Loucy (cell line): ENCODE results near the gene PLOD3.

Source experiments
- EZH2phosphoT487 ChIP-seq: fragments of 200-600 bp; IDR thresholded peaks from 2 replicates; pipeline ENCODE4 v1.6.1; 2018; ENCODE audit warnings: antibody characterized with exemption, mild to moderate bottlenecking, moderate library complexity, borderline replicate concordance
- TF ChIP-seq, protein P1 (sequence below): fragments of 200-600 bp; sonication (generic); conservative IDR thresholded peaks from 2 replicates; pipeline ENCODE4 v1.5.1; 2014; ENCODE audit warnings: mild to moderate bottlenecking, antibody characterized with exemption, low read length

DNA sequence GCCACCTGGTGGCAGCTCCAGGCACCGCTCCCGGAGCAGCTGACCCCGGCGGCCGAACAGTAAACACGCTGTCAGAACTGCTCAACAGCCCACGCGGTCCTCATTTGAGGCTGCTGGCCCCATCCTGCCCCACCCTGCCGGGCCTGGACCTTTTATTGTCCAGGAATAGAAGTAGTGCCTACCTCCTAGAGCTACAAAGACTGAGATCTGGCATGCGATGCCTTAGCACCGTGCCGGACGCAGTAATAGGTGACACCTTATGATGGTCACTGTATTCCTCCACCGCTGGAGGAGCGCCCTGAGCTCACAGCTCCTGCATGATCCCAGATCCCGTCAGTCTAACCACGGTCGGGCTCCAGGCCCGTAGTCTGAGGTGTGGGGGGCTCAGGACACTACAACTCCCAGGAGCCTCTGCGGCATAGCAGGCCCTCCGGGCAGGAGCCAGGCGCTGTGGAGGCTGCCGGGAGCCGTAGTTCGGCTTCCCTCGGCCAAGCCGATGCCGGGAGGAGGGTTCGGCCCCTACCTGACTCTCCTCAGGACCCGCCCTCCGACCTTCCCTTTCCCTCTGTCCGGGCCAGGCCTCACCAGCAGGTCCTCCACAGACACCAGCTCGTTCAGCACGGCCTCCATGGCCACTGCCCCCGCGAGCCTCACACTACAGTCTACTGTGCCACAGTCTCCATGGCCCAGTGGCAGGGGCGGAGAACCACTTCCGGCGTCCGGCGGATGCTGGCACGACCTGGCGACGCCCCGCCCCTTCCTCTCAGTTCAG lies 27.2 kb upstream of the PLOD3 start, which contains the start of gene FIS1:
- TF ChIP-seq EZH2phosphoT487: no peak
- TF ChIP-seq, protein P1, sequence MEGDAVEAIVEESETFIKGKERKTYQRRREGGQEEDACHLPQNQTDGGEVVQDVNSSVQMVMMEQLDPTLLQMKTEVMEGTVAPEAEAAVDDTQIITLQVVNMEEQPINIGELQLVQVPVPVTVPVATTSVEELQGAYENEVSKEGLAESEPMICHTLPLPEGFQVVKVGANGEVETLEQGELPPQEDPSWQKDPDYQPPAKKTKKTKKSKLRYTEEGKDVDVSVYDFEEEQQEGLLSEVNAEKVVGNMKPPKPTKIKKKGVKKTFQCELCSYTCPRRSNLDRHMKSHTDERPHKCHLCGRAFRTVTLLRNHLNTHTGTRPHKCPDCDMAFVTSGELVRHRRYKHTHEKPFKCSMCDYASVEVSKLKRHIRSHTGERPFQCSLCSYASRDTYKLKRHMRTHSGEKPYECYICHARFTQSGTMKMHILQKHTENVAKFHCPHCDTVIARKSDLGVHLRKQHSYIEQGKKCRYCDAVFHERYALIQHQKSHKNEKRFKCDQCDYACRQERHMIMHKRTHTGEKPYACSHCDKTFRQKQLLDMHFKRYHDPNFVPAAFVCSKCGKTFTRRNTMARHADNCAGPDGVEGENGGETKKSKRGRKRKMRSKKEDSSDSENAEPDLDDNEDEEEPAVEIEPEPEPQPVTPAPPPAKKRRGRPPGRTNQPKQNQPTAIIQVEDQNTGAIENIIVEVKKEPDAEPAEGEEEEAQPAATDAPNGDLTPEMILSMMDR: peak; percentile 83
